NCI-H1930 (cell line): ENCODE data around the gene SNAPC4.

Source experiments
- DNase-seq, 2 experiments: peaks; one replicate each; lab custom pipeline; 2025; lab: John Stamatoyannopoulos, UW

The SNAPC4 gene

DNA sequence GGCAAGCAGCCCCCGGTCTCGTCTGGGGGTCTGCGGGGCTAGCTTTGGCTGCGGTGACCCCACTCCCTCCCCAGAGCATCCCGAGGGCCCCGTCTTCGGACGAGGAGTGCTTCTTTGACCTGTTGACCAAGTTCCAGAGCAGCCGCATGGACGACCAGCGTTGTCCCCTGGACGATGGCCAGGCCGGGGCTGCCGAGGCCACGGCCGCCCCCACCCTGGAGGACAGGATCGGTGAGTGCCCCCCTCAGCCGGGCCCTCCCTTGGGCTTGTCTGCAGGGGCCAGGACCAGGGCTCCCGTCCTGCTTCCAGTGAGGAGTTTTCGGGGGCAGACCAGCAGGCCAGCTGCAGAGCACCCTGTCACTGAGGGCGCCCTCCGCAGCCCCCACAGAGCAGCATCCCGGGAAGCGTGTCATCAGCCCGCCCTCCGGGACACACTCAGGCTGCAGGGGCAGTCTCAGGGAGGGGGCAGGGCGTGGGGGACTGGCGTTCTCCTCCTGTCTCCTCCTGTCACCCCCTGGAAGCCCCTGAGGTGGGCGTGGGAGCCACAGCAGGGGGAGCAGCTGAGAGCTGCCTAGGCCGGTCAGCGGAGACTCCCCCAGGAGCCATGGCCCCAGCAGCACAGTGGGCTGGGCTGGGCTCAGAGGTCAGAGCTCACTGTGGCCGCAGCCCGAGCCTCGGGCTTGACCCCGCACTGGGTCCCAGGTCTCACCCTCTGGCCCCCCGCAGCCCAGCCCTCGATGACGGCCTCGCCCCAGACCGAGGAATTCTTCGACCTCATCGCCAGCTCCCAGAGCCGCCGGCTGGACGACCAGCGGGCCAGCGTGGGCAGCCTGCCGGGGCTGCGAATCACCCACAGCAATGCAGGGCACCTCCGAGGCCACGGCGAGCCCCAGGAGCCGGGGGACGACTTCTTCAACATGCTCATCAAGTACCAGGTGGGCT lies 44.1 kb downstream of the SNAPC4 start:
- no peak for DNase-seq

DNA sequence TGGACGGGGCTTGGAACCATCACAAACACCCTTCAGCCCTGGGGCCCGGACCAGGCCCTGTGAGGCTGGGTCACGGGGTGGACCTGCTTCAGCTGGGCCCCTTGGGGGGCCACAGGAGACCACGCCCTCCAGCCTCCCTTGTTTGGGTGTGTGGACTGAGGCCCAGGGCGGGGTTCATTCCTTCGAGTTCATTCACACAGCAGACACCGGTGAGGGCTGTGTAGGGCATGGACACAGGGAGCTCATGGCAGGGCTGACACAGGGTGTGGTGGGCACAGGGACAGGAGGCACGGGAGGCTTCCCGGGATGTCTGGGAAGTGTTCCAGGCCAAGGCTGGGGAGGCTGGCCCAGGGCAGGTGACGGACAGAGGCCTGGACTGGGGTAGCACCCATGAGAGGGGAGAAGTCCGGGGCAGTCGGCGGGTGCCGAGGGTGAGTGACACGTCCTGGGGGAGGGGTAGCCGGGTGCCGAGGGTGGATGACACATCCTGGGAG lies 45.3 kb downstream of the SNAPC4 start:
- DNase-seq = no peak

DNA sequence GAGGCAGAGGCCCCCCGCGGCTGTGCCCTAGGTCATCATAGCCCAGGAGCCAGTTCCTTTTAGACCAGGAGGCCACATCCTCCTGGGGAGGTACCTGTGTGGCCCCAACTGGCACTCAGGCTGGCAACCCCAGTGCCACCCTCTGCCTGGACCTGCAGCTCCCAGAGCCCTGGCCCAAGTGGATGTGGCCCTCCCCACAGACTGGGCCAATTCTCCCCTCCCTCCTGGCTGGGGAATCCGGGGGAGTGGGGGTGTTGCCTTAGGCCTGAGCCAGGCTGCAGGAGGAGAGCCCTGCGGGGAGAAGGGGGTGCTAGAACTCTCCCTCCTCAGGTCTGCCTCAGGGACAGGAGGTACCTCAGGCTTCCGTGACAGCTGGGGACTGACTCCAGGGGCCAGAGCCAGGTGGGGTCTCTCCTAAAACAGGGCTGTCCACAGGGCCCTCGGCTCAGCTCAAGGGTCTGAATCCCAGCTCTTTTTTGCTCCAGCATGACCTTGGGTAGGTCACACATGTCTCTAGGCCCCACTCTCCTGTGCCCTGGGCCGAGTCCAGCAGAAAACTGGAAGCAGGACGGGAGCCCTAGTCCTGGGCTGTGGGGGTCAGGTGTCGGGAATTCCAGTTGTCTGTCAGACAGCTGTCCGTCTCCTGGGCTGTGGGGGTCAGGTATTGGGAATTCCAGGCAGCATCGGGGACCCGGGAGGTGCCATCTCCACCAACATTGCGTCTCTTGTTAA lies 46.0 kb downstream of the SNAPC4 start:
- no peak for DNase-seq

DNA sequence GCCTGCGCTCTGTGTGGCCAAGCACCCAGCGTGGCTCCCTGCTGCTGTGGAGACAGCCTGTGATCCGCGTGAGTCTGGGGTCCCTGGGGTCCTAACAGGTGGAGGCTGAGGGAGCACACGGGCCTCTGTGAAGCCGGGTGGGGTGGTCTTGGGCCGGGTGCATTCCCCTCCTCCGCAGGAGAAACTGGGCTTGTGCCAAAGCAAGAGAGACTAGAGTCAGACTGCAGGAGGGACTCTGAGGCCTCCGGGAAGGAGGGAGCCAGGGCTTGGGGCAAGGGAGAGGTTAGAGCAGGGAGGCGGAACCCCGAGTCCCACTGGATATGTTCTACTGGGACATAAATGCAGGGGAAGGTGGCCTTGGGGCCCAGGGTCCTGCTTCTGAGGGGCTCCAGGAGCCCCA lies 46.9 kb downstream of the SNAPC4 start:
- no peak for DNase-seq

DNA sequence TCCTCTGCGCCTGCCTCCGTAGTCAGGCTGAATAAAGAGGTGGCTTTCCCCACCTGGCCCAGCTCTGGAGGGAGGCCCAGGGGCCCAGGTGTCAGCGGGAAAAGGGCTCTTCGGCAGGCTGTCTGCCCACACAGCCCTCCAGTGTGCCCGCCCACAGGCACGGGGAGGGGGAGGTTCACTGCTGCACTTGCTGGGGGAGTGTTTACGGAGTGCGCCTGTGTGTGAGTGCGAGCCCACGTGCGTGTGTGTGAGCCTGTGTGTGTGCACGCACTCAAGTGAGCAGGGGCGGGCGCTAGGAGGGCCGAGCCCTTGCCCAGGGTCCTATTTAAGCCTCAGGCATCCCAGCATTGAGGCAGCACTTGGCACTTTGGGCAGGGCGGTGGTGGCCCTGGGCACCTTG lies 47.3 kb downstream of the SNAPC4 start:
- DNase-seq = no peak

DNA sequence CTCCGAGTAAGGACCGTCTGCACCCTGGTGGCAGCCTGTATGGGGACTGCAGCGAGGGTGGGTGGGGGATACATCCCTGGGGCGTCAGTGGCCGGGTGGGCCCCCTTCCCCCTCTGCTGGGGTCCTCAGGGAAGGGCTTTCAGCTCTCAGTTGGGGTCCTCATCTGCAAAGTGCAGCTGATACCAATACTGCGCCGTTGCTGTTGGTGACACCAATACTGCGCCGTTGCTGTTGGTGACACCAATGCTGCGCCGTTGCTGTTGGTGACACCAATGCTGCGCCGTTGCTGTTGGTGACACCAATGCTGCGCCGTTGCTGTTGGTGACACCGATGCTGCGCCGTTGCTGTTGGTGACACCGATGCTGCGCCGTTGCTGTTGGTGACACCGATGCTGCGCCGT lies 48.1 kb downstream of the SNAPC4 start:
- DNase-seq = peak; percentile 71 to 76

DNA sequence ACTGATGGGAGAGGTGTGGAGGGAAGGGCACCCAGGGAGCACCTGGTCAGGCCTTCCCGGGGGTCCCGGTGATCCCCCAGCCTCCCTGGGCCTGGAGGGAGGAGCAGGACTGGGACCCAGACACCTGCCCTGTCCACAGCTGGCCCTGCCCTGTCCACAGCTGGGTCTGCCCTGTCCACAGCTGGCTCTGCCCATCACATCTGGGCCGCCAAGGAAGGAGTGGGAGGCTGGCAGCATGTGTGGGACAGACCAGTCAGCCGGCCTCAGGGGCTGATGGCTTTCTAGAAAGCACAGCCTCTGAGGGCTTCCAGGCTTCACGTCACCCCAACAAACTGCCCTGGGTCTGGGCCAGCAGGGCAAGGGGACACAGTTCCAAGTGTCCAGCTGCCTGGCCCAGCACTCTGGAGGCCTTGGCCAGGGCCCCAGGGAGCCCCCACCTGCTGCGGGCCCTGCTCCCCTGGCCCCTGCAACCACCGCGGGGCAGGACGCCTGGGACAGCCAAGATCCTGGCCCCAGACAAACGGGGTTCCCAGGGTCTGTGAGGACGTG lies 48.6 kb downstream of the SNAPC4 start:
- DNase-seq = no peak
